ENCODE results near the gene PRR14.

Gene PRR14

GRCh38 chr16:30680326-30680725, 29.6 kb downstream of the PRR14 start:
- no peak for TF ChIP-seq EZH2phosphoT487 (IDR thresholded peaks at IDR 0.05; ENCODE audit: borderline replicate concordance)
- TF ChIP-seq CTCF (conservative IDR thresholded peaks at IDR 0.05; ENCODE audit: low read length): no peak
- Histone ChIP-seq H3K4me3 (ENCODE audit: low read length, poor library complexity, severe bottlenecking) (no peak overlapping the region), H3K36me3 (ENCODE audit: insufficient read depth, low read length) (no peaks in the 10 kb centered on the region), H3K79me2 (ENCODE audit: insufficient read depth, low read length) (no peaks in the 10 kb centered on the region), H3K9me3 (ENCODE audit: insufficient read depth, low read depth, low read length) (no peaks in the 10 kb centered on the region), H3K9me2 (replicated peaks; ENCODE audit: low read depth, low read length) (no peaks in the 10 kb centered on the region), H3F3A (ENCODE audit: low read depth) (no peaks in the 10 kb centered on the region), H3K4me2 (ENCODE audit: low read depth, low read length, poor library complexity, severe bottlenecking) (no peak overlapping the region), H4K20me1 (ENCODE audit: insufficient read depth, low read length, poor library complexity, severe bottlenecking) (no peaks in the 10 kb centered on the region), H2AFZ (ENCODE audit: low read length) (no peak overlapping the region), H3K4me1 (ENCODE audit: insufficient read depth, low read length, poor library complexity, severe bottlenecking) (no peaks in the 10 kb centered on the region), H3K27me3 (ENCODE audit: insufficient read depth, low read length, poor library complexity, severe bottlenecking) (no peaks in the 10 kb centered on the region), H3K9ac (ENCODE audit: low read depth, low read length, poor library complexity, severe bottlenecking) (no peak overlapping the region)

DNA sequence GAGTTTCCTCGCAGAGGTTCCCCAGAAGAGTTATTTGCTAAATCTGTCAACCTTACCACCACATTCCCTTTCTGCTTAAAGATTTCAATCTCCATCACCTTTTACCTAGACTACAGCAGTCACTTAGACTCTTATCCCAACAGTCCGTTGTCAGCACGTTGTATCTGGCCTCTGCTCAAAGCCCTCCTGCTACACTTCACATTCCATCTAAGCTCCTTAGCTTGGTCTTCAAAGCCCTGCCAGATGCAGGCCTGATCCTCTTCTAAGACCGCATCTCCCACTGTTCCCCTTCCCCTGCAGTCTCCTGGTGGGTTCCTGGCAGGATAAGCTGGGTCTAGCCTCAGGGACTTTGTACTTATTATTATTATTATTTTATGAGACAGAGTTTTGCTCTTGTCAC, 37.9 kb downstream of the PRR14 start:
- H3F3A ChIP-seq (ENCODE audit: low read depth): no peaks in the 10 kb centered on the region
- H3K4me1 ChIP-seq (ENCODE audit: insufficient read depth, low read length, poor library complexity, severe bottlenecking): peaks cover 5% of the 10 kb centered on the region
- no peaks in the 10 kb centered on the region for H3K27me3 ChIP-seq (ENCODE audit: insufficient read depth, low read length, poor library complexity, severe bottlenecking)
- no peaks in the 10 kb centered on the region for H4K20me1 ChIP-seq (ENCODE audit: insufficient read depth, low read length, poor library complexity, severe bottlenecking)
- no peaks in the 10 kb centered on the region for H3K36me3 ChIP-seq (ENCODE audit: insufficient read depth, low read length)
- no peaks in the 10 kb centered on the region for H3K9me3 ChIP-seq (ENCODE audit: insufficient read depth, low read depth, low read length)
- H2AFZ ChIP-seq (ENCODE audit: low read length): no peak overlapping the region
- no peak overlapping the region for H3K9ac ChIP-seq (ENCODE audit: low read depth, low read length, poor library complexity, severe bottlenecking)
- H3K79me2 ChIP-seq (ENCODE audit: insufficient read depth, low read length): no peaks in the 10 kb centered on the region
- no peak overlapping the region for H3K4me2 ChIP-seq (ENCODE audit: low read depth, low read length, poor library complexity, severe bottlenecking)
- H3K4me3 ChIP-seq (ENCODE audit: low read length, poor library complexity, severe bottlenecking): no peak overlapping the region
- no peaks in the 10 kb centered on the region for H3K9me2 ChIP-seq (replicated peaks; ENCODE audit: low read depth, low read length)
- TF ChIP-seq EZH2phosphoT487 (IDR thresholded peaks at IDR 0.05; ENCODE audit: borderline replicate concordance): no peak
- no peak for TF ChIP-seq CTCF (conservative IDR thresholded peaks at IDR 0.05; ENCODE audit: low read length)

- Histone ChIP-seq H3F3A (ENCODE audit: low read depth) (no peaks in the 10 kb centered on the region), H3K27me3 (ENCODE audit: insufficient read depth, low read length, poor library complexity, severe bottlenecking) (no peaks in the 10 kb centered on the region), H2AFZ (ENCODE audit: low read length) (no peak overlapping the region), H3K9ac (ENCODE audit: low read depth, low read length, poor library complexity, severe bottlenecking) (no peak overlapping the region), H3K9me2 (replicated peaks; ENCODE audit: low read depth, low read length) (no peaks in the 10 kb centered on the region), H3K79me2 (ENCODE audit: insufficient read depth, low read length) (peaks cover under 1% of the 10 kb centered on the region; the same call in 1 of the 2 replicates), H3K9me3 (ENCODE audit: insufficient read depth, low read depth, low read length) (no peaks in the 10 kb centered on the region), H3K36me3 (ENCODE audit: insufficient read depth, low read length) (no peaks in the 10 kb centered on the region), H3K4me2 (ENCODE audit: low read depth, low read length, poor library complexity, severe bottlenecking) (no peak overlapping the region), H3K4me3 (ENCODE audit: low read length, poor library complexity, severe bottlenecking) (no peak overlapping the region), H4K20me1 (ENCODE audit: insufficient read depth, low read length, poor library complexity, severe bottlenecking) (no peaks in the 10 kb centered on the region), H3K4me1 (ENCODE audit: insufficient read depth, low read length, poor library complexity, severe bottlenecking) (peaks cover 6% of the 10 kb centered on the region)
- TF ChIP-seq EZH2phosphoT487 (IDR thresholded peaks at IDR 0.05; ENCODE audit: borderline replicate concordance) (no peak), CTCF (conservative IDR thresholded peaks at IDR 0.05; ENCODE audit: low read length) (no peak)
Measured at GRCh38 chr16:30691907-30692306, 41.1 kb downstream of the PRR14 start.

Data from Loucy (cell line).